Activated CD4-positive, alpha-beta T cell treated with anti-CD3 and anti-CD28 coated beads, Interleukin-2, amount 10 ng/mL, durations not matched to agents 7 days and 5 days (primary cell): ENCODE measurements around the gene SMIM5. TPM values are rescaled to one million over a fixed set of nuclear protein-coding genes. Genes with fewer than 3 reads are reported as not detected.

ENCODE experiments used
- CTCF ChIA-PET: fragments of 350-600 bp; sonication (Branson Sonifier 250); formaldehyde crosslinking; loops from one replicate; lab custom pipeline; 2021; ENCODE audit warnings: antibody characterized with exemption; lab: Charles Lee
- POLR2A ChIA-PET: fragments of 350-600 bp; sonication (Branson Sonifier 250); formaldehyde crosslinking; loops from one replicate; lab custom pipeline; 2021; ENCODE audit warnings: antibody characterized with exemption; lab: Charles Lee
- DNase-seq: peaks from one replicate; pipeline ENCODE4 v3.0.0-alpha.2; 2020
- H3K27ac Mint-ChIP-seq: one replicate; pipeline ENCODE4 v1.8.0; 2021; ENCODE audit warnings: mild to moderate bottlenecking, moderate library complexity, mixed read lengths
- H3K27me3 Mint-ChIP-seq: one replicate; pipeline ENCODE4 v1.8.0; 2021; ENCODE audit warnings: mixed read lengths
- H3K36me3 Mint-ChIP-seq: one replicate; pipeline ENCODE4 v1.8.0; 2021; ENCODE audit warnings: low read depth, mixed read lengths
- H3K4me1 Mint-ChIP-seq: one replicate; pipeline ENCODE4 v1.8.0; 2021; ENCODE audit warnings: mixed read lengths
- H3K4me3 Mint-ChIP-seq: one replicate; pipeline ENCODE4 v1.8.0; 2021; ENCODE audit warnings: mild to moderate bottlenecking, moderate library complexity, mixed read lengths
- H3K9me3 Mint-ChIP-seq: one replicate; pipeline ENCODE4 v1.8.0; 2021; ENCODE audit warnings: mixed read lengths
- total RNA-seq, 2 experiments: library from RNA; stranded (reverse); gene quantifications; one replicate each; pipeline ENCODE4 v1.2.3, GENCODE V29; 2021

Gene SMIM5
- total RNA-seq, 2 experiments from 2014 or later: 0.10 to 0.12 TPM

DNA sequence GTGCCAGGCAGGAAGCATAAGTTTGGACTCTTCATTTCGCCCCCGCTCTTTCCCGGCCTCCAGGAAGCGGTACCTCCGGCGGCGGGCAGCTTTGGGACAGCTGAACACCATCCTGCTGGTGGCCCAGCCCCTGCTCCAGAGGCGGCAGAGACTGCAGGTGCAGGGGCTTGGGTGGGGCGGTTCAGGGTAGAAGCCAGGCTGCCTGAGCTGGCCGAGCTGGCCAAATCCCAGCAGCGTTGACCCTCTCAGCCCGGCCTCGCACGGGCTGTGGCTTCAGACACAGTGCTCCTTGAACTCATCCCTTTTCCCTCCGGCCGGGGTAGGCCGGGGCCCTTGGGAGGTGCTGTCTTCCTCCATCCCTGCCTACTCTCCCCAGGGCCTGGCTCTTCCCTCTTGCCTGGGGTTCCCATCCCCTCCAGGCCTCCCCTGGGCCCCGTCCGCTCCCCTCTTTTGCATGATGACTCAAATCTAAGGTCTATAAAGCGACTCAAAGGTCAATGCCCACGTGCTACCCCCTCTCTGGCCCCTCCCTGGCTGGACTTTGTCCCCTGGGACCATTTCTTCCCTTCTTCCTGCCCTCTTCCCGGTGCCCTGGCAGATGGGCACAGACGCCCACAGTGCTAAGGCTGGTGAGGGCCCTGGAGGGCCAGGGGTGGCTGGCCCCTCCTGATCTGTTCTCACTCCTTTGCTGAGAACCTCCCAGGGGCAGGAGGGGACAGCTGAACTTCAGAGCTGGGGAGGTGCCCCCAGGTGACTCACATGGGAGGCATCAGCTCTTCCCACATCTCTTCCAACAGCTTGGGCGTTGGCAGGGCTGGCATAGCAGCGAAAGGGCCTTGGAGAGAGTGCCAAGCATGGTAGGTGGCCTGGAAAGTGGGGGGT lies 22.9 kb upstream of the SMIM5 start:
- ChIA-PET CTCF (interaction anchor here (1.4 to 1.9 kb wide), 3 partner anchors 9 to 23 kb away, joined by 3 to 7 read pairs (median 6); partner anchors contain the start of gene SMIM5), POLR2A (no interaction called here)
- DNase-seq: no peak
- Mint-ChIP-seq H3K27ac (no peak overlapping the region), H3K4me3 (no peak overlapping the region), H3K9me3 (no peaks in the 10 kb centered on the region), H3K4me1 (peaks cover 2% of the 10 kb centered on the region), H3K36me3 (no peaks in the 10 kb centered on the region), H3K27me3 (no peaks in the 10 kb centered on the region)

- Mint-ChIP-seq H3K4me1 (peaks cover 2% of the 10 kb centered on the region), H3K27me3 (no peaks in the 10 kb centered on the region), H3K27ac (no peak overlapping the region), H3K36me3 (no peaks in the 10 kb centered on the region), H3K4me3 (no peak overlapping the region), H3K9me3 (no peaks in the 10 kb centered on the region)
- ChIA-PET POLR2A (no interaction called here), CTCF (interaction anchor here (0.6 to 1.9 kb wide), 6 partner anchors 9 to 247 kb away, joined by 3 to 7 read pairs (median 5); partner anchors contain the start of gene SMIM5)
- no peak for DNase-seq
Observed at GRCh38 chr17:75611851-75612429, 21.3 kb upstream of the SMIM5 start.

- POLR2A ChIA-PET: no interaction called here
- CTCF ChIA-PET: interaction anchor here (0.6 to 1.4 kb wide), 5 partner anchors 8 to 267 kb away, joined by 3 to 5 read pairs (median 4); partner anchors contain the start of gene SMIM5
- Mint-ChIP-seq H3K4me3 (no peak overlapping the region), H3K4me1 (no peaks in the 10 kb centered on the region), H3K27ac (no peak overlapping the region), H3K27me3 (no peaks in the 10 kb centered on the region), H3K36me3 (no peaks in the 10 kb centered on the region), H3K9me3 (no peaks in the 10 kb centered on the region)
- no peak for DNase-seq
Observed at GRCh38 chr17:75612906-75613626, 20.2 kb upstream of the SMIM5 start.

DNA sequence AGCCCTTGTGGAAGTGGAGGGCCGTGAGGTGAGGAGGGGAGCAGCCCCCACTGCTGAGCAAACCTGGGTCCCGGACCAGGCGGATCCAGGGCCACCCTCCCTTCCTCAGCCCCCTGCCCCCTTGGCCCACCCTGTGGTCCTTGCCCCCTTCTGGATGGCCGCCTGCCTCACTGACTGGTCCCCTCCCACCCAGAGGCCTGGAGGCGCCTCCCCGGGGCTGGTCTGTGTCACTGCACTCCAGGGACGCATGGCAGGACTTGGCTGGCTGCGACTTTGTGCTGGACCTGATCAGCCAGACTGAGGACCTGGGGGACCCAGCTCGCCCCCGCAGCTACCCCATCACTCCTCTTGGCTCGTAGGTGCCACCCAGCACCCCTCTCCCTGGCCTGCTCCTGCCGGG lies 19.2 kb upstream of the SMIM5 start:
- no peaks in the 10 kb centered on the region for H3K27me3 Mint-ChIP-seq
- DNase-seq: no peak
- H3K4me1 Mint-ChIP-seq: no peaks in the 10 kb centered on the region
- CTCF ChIA-PET: interaction anchor here (0.9 to 1.6 kb wide), 3 partner anchors 10 to 13 kb away, joined by 4 read pairs; no protein-coding TSS in a partner anchor
- POLR2A ChIA-PET: no interaction called here
- no peaks in the 10 kb centered on the region for H3K9me3 Mint-ChIP-seq
- no peak overlapping the region for H3K4me3 Mint-ChIP-seq
- H3K36me3 Mint-ChIP-seq: no peaks in the 10 kb centered on the region
- no peak overlapping the region for H3K27ac Mint-ChIP-seq

GRCh38 chr17:75614556-75615270 lies 18.5 kb upstream of the SMIM5 start:
- Mint-ChIP-seq H3K9me3 (no peaks in the 10 kb centered on the region), H3K27me3 (no peaks in the 10 kb centered on the region), H3K4me3 (no peak overlapping the region), H3K27ac (no peak overlapping the region), H3K36me3 (no peaks in the 10 kb centered on the region), H3K4me1 (no peaks in the 10 kb centered on the region)
- no peak for DNase-seq
- ChIA-PET CTCF (interaction anchor here (1.1 to 1.6 kb wide), 4 partner anchors 9 to 139 kb away, joined by 3 to 4 read pairs (median 4); partner anchors contain the start of gene SMIM5), POLR2A (no interaction called here)

DNA sequence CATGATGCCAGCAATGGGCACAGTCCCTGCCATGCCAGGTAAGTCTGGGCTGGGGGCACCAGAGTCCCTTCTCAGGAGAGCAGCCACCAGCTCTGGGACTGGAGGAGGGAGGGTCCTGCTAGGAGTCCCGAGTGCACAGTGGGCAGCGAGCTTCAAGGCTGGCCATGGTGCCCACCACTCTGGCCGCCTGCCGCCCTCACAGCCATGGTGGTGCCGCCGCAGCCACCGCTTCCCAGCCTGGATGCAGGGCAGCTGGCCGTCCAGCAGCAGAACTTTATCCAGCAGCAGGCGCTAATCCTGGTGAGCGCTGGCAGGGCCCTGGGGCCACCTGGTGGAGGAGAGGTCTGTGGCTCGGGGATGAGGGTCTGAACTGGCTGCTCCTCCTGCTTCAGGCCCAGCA lies 17.9 kb upstream of the SMIM5 start:
- Mint-ChIP-seq H3K4me1 (no peaks in the 10 kb centered on the region), H3K27ac (no peak overlapping the region), H3K9me3 (no peaks in the 10 kb centered on the region), H3K36me3 (no peaks in the 10 kb centered on the region), H3K4me3 (no peak overlapping the region), H3K27me3 (no peaks in the 10 kb centered on the region)
- no peak for DNase-seq
- POLR2A ChIA-PET: no interaction called here
- CTCF ChIA-PET: interaction anchor here (1.1 to 1.6 kb wide), 3 partner anchors 9 to 139 kb away, joined by 3 to 4 read pairs (median 4); partner anchors contain the start of gene SMIM5

DNA sequence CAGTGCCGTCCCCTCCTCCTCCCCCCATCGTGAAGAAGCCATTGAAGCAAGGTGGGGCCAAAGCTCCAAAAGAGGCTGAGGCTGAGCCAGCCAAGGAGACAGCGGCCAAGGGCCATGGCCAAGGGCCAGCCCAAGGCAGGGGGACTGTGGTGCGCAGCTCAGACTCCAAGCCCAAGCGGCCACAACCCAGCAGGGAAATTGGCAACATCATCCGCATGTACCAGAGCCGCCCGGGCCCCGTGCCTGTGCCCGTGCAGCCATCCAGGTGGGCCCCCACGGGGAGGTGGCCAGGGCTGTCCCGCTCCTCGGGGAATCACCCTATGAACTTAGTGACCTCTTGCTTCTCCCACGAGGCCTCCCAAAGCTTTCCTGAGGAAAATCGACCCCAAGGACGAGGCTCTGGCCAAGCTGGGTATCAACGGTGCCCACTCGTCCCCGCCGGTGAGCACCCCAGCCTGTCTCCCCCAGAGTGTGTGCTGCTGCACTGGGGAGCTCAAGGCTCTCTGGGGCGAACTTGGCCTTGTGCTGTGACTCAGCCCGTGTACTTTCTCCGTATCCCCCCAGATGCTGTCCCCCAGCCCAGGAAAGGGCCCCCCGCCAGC lies 16.6 kb upstream of the SMIM5 start:
- no peaks in the 10 kb centered on the region for H3K9me3 Mint-ChIP-seq
- H3K4me3 Mint-ChIP-seq: no peak overlapping the region
- no peak overlapping the region for H3K27ac Mint-ChIP-seq
- no peaks in the 10 kb centered on the region for H3K36me3 Mint-ChIP-seq
- ChIA-PET POLR2A (no interaction called here), CTCF (interaction anchor here (1.1 to 2.7 kb wide), 6 partner anchors 15 to 137 kb away, joined by 3 to 9 read pairs (median 6); partner anchors contain the start of genes SMIM5 and TSEN54)
- H3K4me1 Mint-ChIP-seq: no peaks in the 10 kb centered on the region
- no peak for DNase-seq
- H3K27me3 Mint-ChIP-seq: no peaks in the 10 kb centered on the region

DNA sequence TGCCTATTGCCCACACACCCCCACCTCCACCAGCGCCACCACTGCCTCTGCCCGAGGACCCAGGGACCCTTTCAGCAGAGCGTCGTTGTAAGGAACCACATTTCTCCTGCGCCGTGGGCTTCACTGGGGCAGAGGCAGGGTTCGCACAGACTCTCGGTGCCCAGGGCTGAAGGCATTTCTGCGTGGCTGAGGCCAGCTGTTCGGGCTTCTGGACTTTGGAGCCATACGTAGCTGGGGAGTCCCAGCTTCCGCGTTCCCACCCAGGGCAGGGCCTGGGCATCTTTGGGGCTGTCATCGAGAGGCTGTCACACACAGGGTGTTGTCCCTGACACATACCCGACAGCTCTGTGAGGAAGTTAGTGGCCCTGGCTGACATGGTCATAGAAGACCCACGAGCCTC lies 16.0 kb upstream of the SMIM5 start:
- Mint-ChIP-seq H3K4me1 (no peaks in the 10 kb centered on the region), H3K27me3 (no peaks in the 10 kb centered on the region), H3K4me3 (no peak overlapping the region), H3K36me3 (no peaks in the 10 kb centered on the region), H3K9me3 (no peaks in the 10 kb centered on the region), H3K27ac (no peak overlapping the region)
- POLR2A ChIA-PET: no interaction called here
- CTCF ChIA-PET: interaction anchor here (1.1 to 2.7 kb wide), 6 partner anchors 16 to 136 kb away, joined by 3 to 9 read pairs (median 6); partner anchors contain the start of genes SMIM5 and TSEN54
- no peak for DNase-seq

- Mint-ChIP-seq H3K36me3 (no peaks in the 10 kb centered on the region), H3K9me3 (no peaks in the 10 kb centered on the region), H3K4me3 (no peak overlapping the region), H3K27me3 (no peaks in the 10 kb centered on the region), H3K27ac (no peak overlapping the region), H3K4me1 (no peaks in the 10 kb centered on the region)
- ChIA-PET POLR2A (no interaction called here), CTCF (interaction anchor here (1.3 to 2.7 kb wide), 5 partner anchors 16 to 136 kb away, joined by 3 to 9 read pairs (median 6); partner anchors contain the start of genes SMIM5 and TSEN54)
- DNase-seq: no peak
Observed at GRCh38 chr17:75617675-75618074, 15.6 kb upstream of the SMIM5 start.

DNA sequence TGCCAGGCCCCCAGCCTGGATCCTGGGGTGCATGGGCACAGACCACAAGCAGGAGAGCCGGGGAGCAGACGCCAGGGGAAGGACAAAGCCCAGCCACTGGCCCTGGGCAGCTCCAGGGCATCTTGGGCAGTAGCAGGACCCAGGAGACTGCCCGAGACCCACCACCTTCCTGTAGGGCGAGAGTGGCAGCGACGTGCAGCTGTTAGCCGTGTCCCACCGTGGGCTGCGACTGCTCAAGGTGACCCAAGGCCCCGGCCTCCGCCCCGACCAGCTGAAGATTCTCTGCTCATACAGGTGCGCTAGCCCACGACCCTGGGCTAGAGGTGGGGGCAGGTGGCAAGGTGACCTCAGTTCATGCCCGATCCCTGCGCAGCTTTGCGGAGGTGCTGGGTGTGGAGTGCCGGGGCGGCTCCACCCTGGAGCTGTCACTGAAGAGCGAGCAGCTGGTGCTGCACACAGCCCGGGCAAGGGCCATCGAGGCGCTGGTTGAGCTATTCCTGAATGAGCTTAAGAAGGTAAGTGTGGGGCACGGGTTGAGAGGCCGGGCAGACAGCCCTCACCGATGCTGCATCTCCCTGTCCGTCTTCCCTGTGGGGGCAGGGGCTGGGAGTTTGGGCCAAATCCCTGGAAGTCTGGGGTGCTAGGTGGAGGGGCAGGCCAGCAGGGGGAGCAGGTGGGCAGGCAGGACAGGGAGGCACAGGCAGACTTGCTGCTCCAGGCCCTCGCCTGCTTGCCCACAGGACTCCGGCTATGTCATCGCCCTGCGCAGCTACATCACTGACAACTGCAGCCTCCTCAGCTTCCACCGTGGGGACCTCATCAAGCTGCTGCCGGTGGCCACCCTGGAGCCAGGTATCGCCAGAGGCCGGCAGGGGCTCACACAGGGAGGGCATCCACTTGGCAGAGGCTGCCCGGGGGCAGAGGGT lies 13.5 kb upstream of the SMIM5 start:
- peak overlapping the region; percentile 71 for H3K27ac Mint-ChIP-seq
- H3K9me3 Mint-ChIP-seq: no peaks in the 10 kb centered on the region
- DNase-seq: peak; percentile 35
- H3K36me3 Mint-ChIP-seq: no peaks in the 10 kb centered on the region
- H3K4me1 Mint-ChIP-seq: no peaks in the 10 kb centered on the region
- POLR2A ChIA-PET: no interaction called here
- no peaks in the 10 kb centered on the region for H3K27me3 Mint-ChIP-seq
- CTCF ChIA-PET: interaction anchor here (0.6 to 3.4 kb wide), 10 partner anchors 10 to 243 kb away, joined by 3 to 18 read pairs (median 3); partner anchors contain the start of gene SMIM5
- no peak overlapping the region for H3K4me3 Mint-ChIP-seq

- H3K9me3 Mint-ChIP-seq: no peaks in the 10 kb centered on the region
- DNase-seq: no peak
- ChIA-PET POLR2A (no interaction called here), CTCF (interaction anchor here (1.0 to 3.4 kb wide), 7 partner anchors 9 to 131 kb away, joined by 3 to 18 read pairs (median 6); partner anchors contain the start of gene SMIM5)
- H3K27ac Mint-ChIP-seq: no peak overlapping the region
- H3K4me1 Mint-ChIP-seq: no peaks in the 10 kb centered on the region
- H3K4me3 Mint-ChIP-seq: no peak overlapping the region
- H3K36me3 Mint-ChIP-seq: no peaks in the 10 kb centered on the region
- no peaks in the 10 kb centered on the region for H3K27me3 Mint-ChIP-seq
Observed at GRCh38 chr17:75621489-75621888, 11.7 kb upstream of the SMIM5 start.
